C4-2B (cell line): ENCODE data around the gene PROSER2.
A peak's percentile ranks its signal among the peaks of the same experiment; 100 is the strongest.

Experiments
- CTCF ChIP-seq: fragments of 450-650 bp; conservative IDR thresholded peaks from 2 replicates; pipeline ENCODE4 v1.5.1; 2017; ENCODE audit warnings: mild to moderate bottlenecking
- ZFX ChIP-seq: fragments of 450-650 bp; IDR thresholded peaks from 2 replicates; pipeline ENCODE4 v1.6.1; 2017

DNA sequence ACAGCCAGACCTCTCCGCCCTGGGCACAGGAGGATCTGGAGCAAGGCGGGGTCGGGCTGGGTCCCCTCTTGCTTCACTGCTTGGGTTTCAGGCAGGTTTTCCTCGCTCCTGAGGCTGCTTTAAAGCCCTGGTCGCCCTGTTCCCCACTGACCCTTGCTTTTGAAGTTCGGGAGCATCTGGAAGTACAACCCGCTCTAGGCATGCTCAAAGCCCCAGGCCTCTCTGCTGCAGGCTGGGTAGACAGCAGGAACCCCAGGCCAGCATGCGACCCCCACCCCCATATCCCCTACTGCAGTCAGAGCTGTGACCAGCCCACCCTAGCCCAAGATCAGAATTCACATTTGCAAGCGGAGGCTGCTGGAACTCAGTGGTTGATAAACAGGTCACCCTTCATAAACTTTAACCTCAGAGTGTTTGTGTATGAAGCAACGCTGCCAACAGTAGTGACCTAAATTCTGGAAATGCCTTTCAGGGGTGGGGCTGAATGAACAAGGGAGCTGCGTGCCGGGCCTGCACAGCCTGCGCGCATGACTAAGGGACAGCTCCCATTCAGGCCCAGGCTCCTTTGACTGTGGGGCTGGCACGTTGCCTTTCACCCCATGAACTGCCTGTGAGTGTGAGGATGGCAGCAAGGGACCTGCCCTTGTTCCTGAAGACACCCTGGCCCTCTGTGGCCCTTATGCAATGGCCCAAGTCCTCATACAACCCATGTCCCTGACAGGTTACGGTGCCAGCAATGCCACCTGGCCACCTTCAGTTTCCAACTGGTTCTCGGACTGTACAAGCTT is 52.5 kb downstream of the PROSER2 start:
- TF ChIP-seq CTCF (no peak), ZFX (peak; percentile 25; the same call in 1 of the 2 replicates)
